H9 (cell line): ENCODE measurements around the gene PSMB7. TPM values are rescaled to one million over a fixed set of nuclear protein-coding genes. Genes with fewer than 3 reads are reported as not detected.

Experiments
- DNase-seq: peaks from one replicate; pipeline ENCODE4 v3.0.0-alpha.2; 2017
- H2AFZ ChIP-seq: one replicate; pipeline ENCODE4 v1.6.1; 2013; ENCODE audit warnings: mild to moderate bottlenecking, low read length, control low read depth, moderate library complexity
- H2AK5ac ChIP-seq: 2 replicates; pipeline ENCODE4 v1.6.1; 2013; ENCODE audit warnings: low read length, control low read depth, mixed read lengths; ENCODE audit not compliant: insufficient read length
- H2BK120ac ChIP-seq: one replicate; pipeline ENCODE4 v1.6.1; 2013; ENCODE audit warnings: low read depth, mild to moderate bottlenecking, low read length, control low read depth, inconsistent platforms; ENCODE audit not compliant: poor library complexity, severe bottlenecking
- H2BK12ac ChIP-seq: 2 replicates; pipeline ENCODE4 v1.6.1; 2013; ENCODE audit warnings: low read length, control low read depth, mixed read lengths, low read depth; ENCODE audit not compliant: insufficient read length
- H2BK15ac ChIP-seq: 2 replicates; pipeline ENCODE4 v1.6.1; 2013; ENCODE audit warnings: low read depth, low read length, control low read depth
- H2BK20ac ChIP-seq: one replicate; pipeline ENCODE4 v1.6.1; 2013; ENCODE audit warnings: low read depth, mild to moderate bottlenecking, low read length, control low read depth, inconsistent platforms; ENCODE audit not compliant: poor library complexity, severe bottlenecking
- H2BK5ac ChIP-seq: 2 replicates; pipeline ENCODE4 v1.6.1; 2013; ENCODE audit warnings: low read length, control low read depth, mixed read lengths; ENCODE audit not compliant: insufficient read length
- H3K14ac ChIP-seq: 2 replicates; pipeline ENCODE4 v1.6.1; 2013; ENCODE audit warnings: low read length, control low read depth; ENCODE audit not compliant: insufficient read depth
- H3K18ac ChIP-seq: 2 replicates; pipeline ENCODE4 v1.6.1; 2013; ENCODE audit warnings: low read depth, mild to moderate bottlenecking, mixed read lengths, low read length, control low read depth; ENCODE audit not compliant: insufficient read length
- H3K23ac ChIP-seq: 2 replicates; pipeline ENCODE4 v1.6.1; 2013; ENCODE audit warnings: low read length, control low read depth, mixed read lengths, low read depth; ENCODE audit not compliant: insufficient read length
- H3K23me2 ChIP-seq: 2 replicates; pipeline ENCODE4 v1.6.1; 2013; ENCODE audit warnings: low read depth, mild to moderate bottlenecking, mixed read lengths, low read length, control low read depth; ENCODE audit not compliant: insufficient read length, poor library complexity, severe bottlenecking
- H3K27ac ChIP-seq: 2 replicates; pipeline ENCODE4 v1.5.1; 2013; ENCODE audit warnings: low read length, control low read depth, mixed read lengths, low read depth; ENCODE audit not compliant: insufficient read length
- H3K27me3 ChIP-seq: 2 replicates; pipeline ENCODE4 v1.6.1; 2013; ENCODE audit warnings: low read length, control low read depth, inconsistent platforms; ENCODE audit not compliant: insufficient read depth
- H3K4ac ChIP-seq: 2 replicates; pipeline ENCODE4 v1.6.1; 2013; ENCODE audit warnings: low read depth, mild to moderate bottlenecking, control low read depth, inconsistent platforms, low read length, moderate library complexity
- H3K4me1 ChIP-seq: 2 replicates; pipeline ENCODE4 v1.6.1; 2013; ENCODE audit warnings: low read length, control low read depth, inconsistent platforms; ENCODE audit not compliant: insufficient read depth
- H3K4me2 ChIP-seq: 2 replicates; pipeline ENCODE4 v1.6.1; 2013; ENCODE audit warnings: low read length, control low read depth, mixed read lengths; ENCODE audit not compliant: insufficient read length, insufficient read depth
- H3K56ac ChIP-seq: 2 replicates; pipeline ENCODE4 v1.6.1; 2013; ENCODE audit warnings: low read depth, mild to moderate bottlenecking, mixed read lengths, low read length, control low read depth; ENCODE audit not compliant: insufficient read length
- H3K79me1 ChIP-seq: 2 replicates; pipeline ENCODE4 v1.6.1; 2013; ENCODE audit warnings: low read depth, mild to moderate bottlenecking, moderate library complexity, low read length, control low read depth, inconsistent platforms; ENCODE audit not compliant: insufficient read depth, poor library complexity, severe bottlenecking
- H3K79me2 ChIP-seq: 2 replicates; pipeline ENCODE4 v1.6.1; 2013; ENCODE audit warnings: low read length, control low read depth, inconsistent platforms; ENCODE audit not compliant: insufficient read depth
- H3K9ac ChIP-seq: 2 replicates; pipeline ENCODE4 v1.6.1; 2013; ENCODE audit warnings: low read length, control low read depth, mixed read lengths; ENCODE audit not compliant: insufficient read length; ENCODE audit errors: extremely low read depth
- H3K9me3 ChIP-seq: one replicate; pipeline ENCODE4 v1.6.1; 2013; ENCODE audit warnings: low read depth, low read length, inconsistent platforms; ENCODE audit not compliant: control insufficient read depth
- H3T11ph ChIP-seq: one replicate; pipeline ENCODE4 v1.6.1; 2013; ENCODE audit warnings: mild to moderate bottlenecking, low read length, control low read depth, inconsistent platforms
- H4K20me1 ChIP-seq: one replicate; pipeline ENCODE4 v1.6.1; 2013; ENCODE audit not compliant: control insufficient read depth, insufficient read length, insufficient read depth
- H4K5ac ChIP-seq: 2 replicates; pipeline ENCODE4 v1.6.1; 2013; ENCODE audit warnings: low read depth, mild to moderate bottlenecking, mixed read lengths, low read length, control low read depth; ENCODE audit not compliant: insufficient read length
- H4K8ac ChIP-seq: replicated peaks from 2 replicates; pipeline ENCODE4 v1.6.1; 2013; ENCODE audit warnings: low read length, control low read depth, mixed read lengths, low read depth; ENCODE audit not compliant: insufficient read length
- H4K91ac ChIP-seq: 2 replicates; pipeline ENCODE4 v1.6.1; 2013; ENCODE audit warnings: low read depth, mild to moderate bottlenecking, moderate library complexity, mixed read lengths, low read length, control low read depth; ENCODE audit not compliant: insufficient read length
- H3K27ac Mint-ChIP-seq, 3 experiments: 2 replicates in 2 of 3; 3 replicates in 1 of 3; pipeline ENCODE4 v1.8.0; 2020 to 2021; ENCODE audit warnings: mixed read lengths in 3 of 3, mild to moderate bottlenecking in 1 of 3, moderate library complexity in 1 of 3
- H3K27me3 Mint-ChIP-seq: 2 replicates; pipeline ENCODE4 v1.8.0; 2021; ENCODE audit warnings: low read depth, mild to moderate bottlenecking, moderate library complexity, mixed read lengths
- H3K36me3 Mint-ChIP-seq, 3 experiments: 2 replicates in 2 of 3; 3 replicates in 1 of 3; pipeline ENCODE4 v1.8.0; 2020 to 2021; ENCODE audit warnings: low read depth in 3 of 3, mixed read lengths in 3 of 3; ENCODE audit not compliant: insufficient read depth in 1 of 3
- H3K4me1 Mint-ChIP-seq, 2 experiments: 2 replicates each; pipeline ENCODE4 v1.8.0; 2020; ENCODE audit warnings: mixed read lengths in 2 of 2
- H3K4me3 Mint-ChIP-seq, 2 experiments: 2 replicates in 1 of 2; 3 replicates in 1 of 2; pipeline ENCODE4 v1.8.0; 2020 to 2021; ENCODE audit warnings: mild to moderate bottlenecking in 2 of 2, mixed read lengths in 2 of 2, moderate library complexity in 1 of 2
- H3K9me3 Mint-ChIP-seq, 2 experiments: 2 replicates in 1 of 2; 3 replicates in 1 of 2; pipeline ENCODE4 v1.8.0; 2020; ENCODE audit warnings: mild to moderate bottlenecking in 2 of 2, mixed read lengths in 2 of 2, moderate library complexity in 1 of 2
- WGBS: extraction: QIAGEN DNeasy Blood & Tissue Kit; methylation state at CpG from one replicate; pipeline ENCODE4 v1.1.7; 2013; ENCODE audit warnings: missing lambda C conversion rate, low lambda C conversion rate, mixed read lengths; ENCODE audit not compliant: insufficient read length; ENCODE audit errors: extremely low coverage; 5-methylcytosine and 5-hydroxymethylcytosine counted together
- total RNA-seq: library from RNA; stranded (reverse); gene quantifications from 2 replicates; pipeline ENCODE4 v1.2.1, GENCODE V29; 2021
- TF ChIP-seq, protein P1 (sequence below): fragments of 200-600 bp; sonication (generic); conservative IDR thresholded peaks from 3 replicates; pipeline ENCODE4 v1.8.0; 2021; ENCODE audit warnings: antibody characterized with exemption, mild to moderate bottlenecking

PSMB7 gene
- total RNA-seq, 1 experiment from 2014 or later, result 209 TPM

DNA sequence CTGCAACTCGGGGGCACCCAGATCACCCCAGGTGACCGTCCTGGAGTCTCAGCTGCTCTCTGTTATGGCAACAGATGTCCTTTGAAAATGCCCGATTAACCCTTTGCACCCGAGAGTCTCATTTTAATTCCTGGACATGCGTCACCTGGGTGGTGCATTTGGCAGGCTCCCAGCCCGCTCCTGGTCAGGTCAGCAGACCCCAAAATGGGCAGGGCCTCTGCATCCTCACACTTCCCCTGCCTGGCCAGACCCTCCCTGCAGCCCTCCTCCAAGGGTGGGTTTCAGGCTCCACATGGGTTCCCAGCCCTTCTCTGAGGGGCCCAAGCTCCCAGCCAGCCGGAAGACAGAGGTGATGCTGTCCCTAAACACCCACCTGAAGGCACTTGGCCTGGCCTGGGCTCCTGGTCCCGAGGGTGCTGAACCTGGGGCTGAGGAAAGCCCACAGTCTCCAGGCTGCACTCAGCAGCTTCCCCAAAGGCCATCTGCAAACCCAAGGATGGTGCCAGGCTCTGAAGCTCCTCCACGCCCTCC is 69.4 kb downstream of the PSMB7 start:
- no peaks in the 10 kb centered on the region for H4K20me1 ChIP-seq
- no peak for DNase-seq

More for the DNA sequence above, 69.4 kb downstream of the PSMB7 start:
- H2BK5ac ChIP-seq, result no peak overlapping the region
- no peak overlapping the region for H3K56ac ChIP-seq
- H3K27ac Mint-ChIP-seq, result peak overlapping the region in 2 of 3 experiments; percentile 27 to 73; a peak in 2 of 7 replicates
- H3K9ac ChIP-seq, result no peak overlapping the region
- H4K91ac ChIP-seq, result no peak overlapping the region
- H4K8ac ChIP-seq, result no peak overlapping the region
- H3K4me2 ChIP-seq, result no peak overlapping the region
- no peak overlapping the region for H2BK12ac ChIP-seq
- H2BK120ac ChIP-seq, result no peak overlapping the region
- H4K5ac ChIP-seq, result no peak overlapping the region
- H2AFZ ChIP-seq, result no peak overlapping the region
- no peaks in the 10 kb centered on the region; the same call in 1 of the 2 replicates for H3K4me1 ChIP-seq
- no peaks in the 10 kb centered on the region for H3K9me3 Mint-ChIP-seq
- H3K36me3 Mint-ChIP-seq, result peaks cover 8 to 19% (median 15%) of the 10 kb centered on the region in 3 experiments
- no peak overlapping the region for H2BK20ac ChIP-seq
- no peak overlapping the region for H3T11ph ChIP-seq
- no peaks in the 10 kb centered on the region for H3K79me2 ChIP-seq
- no peak overlapping the region for H3K23ac ChIP-seq
- no peak overlapping the region for H3K14ac ChIP-seq
- H3K4me1 Mint-ChIP-seq, result peaks cover 12 to 27% of the 10 kb centered on the region in 2 experiments
- H3K27me3 ChIP-seq, result no peaks in the 10 kb centered on the region
- TF ChIP-seq, protein P1, sequence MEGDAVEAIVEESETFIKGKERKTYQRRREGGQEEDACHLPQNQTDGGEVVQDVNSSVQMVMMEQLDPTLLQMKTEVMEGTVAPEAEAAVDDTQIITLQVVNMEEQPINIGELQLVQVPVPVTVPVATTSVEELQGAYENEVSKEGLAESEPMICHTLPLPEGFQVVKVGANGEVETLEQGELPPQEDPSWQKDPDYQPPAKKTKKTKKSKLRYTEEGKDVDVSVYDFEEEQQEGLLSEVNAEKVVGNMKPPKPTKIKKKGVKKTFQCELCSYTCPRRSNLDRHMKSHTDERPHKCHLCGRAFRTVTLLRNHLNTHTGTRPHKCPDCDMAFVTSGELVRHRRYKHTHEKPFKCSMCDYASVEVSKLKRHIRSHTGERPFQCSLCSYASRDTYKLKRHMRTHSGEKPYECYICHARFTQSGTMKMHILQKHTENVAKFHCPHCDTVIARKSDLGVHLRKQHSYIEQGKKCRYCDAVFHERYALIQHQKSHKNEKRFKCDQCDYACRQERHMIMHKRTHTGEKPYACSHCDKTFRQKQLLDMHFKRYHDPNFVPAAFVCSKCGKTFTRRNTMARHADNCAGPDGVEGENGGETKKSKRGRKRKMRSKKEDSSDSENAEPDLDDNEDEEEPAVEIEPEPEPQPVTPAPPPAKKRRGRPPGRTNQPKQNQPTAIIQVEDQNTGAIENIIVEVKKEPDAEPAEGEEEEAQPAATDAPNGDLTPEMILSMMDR, result no peak
- no peak overlapping the region for H2BK15ac ChIP-seq
- no peak overlapping the region for H3K4ac ChIP-seq
- no peaks in the 10 kb centered on the region for H3K79me1 ChIP-seq
- H3K18ac ChIP-seq, result no peak overlapping the region
- H3K9me3 ChIP-seq, result no peaks in the 10 kb centered on the region
- H3K27me3 Mint-ChIP-seq, result no peaks in the 10 kb centered on the region; the same call in 1 of the 2 replicates
- no peak overlapping the region for H2AK5ac ChIP-seq
- no CpG with 5 or more reads among the region's 9 CpGs for WGBS
- no peak overlapping the region for H3K27ac ChIP-seq
- H3K23me2 ChIP-seq, result no peaks in the 10 kb centered on the region
- H3K4me3 Mint-ChIP-seq, result no peak overlapping the region
